HG03469 (cell line): ENCODE results near the gene ZRANB3.

Source experiments
- ATAC-seq: cut with Tn5 transposase; IDR thresholded peaks from one replicate; pipeline ENCODE4 v1.9.1; 2021; ENCODE audit warnings: mild to moderate bottlenecking, moderate library complexity, moderate number of reproducible peaks; ENCODE audit not compliant: unreplicated experiment

ZRANB3 gene

DNA sequence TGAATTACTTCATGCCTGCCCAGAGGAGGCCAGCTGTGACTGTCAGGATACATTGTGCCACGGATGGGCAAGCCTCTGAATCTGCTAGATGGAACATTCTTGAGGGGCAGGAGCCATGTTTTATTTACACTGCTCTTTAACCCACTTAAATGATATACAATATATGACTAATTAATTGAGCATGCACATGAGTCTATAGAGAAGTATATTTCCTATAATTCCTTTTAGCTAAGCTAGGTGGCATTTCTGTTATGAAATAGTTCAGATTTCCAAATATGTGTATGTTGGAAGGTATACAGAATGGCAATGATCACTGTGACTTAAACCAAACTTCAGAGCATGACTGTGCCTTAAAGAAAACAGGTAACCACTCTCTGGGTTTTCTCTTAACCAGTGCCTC, 347.2 kb downstream of the ZRANB3 start:
- ATAC-seq = no peak

DNA sequence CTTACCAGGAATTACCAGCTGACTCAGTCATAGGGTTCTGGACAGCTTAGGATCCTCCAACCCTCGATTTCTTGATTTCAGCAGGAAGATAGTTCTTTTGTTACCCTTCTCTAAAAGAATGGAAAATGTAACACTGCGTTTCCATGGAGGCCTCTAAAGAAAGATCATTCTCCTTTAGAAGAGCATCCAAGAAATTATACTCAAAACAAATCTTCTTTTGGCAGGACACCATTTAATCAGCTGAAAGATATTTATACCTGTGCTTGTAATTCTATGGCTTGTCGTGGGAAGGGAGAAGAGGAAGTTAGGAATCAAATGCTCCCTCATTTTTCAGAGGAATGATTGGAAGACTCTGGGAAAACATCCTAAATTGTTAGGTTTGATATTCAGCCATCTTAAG, 348.4 kb downstream of the ZRANB3 start:
- no peak for ATAC-seq

DNA sequence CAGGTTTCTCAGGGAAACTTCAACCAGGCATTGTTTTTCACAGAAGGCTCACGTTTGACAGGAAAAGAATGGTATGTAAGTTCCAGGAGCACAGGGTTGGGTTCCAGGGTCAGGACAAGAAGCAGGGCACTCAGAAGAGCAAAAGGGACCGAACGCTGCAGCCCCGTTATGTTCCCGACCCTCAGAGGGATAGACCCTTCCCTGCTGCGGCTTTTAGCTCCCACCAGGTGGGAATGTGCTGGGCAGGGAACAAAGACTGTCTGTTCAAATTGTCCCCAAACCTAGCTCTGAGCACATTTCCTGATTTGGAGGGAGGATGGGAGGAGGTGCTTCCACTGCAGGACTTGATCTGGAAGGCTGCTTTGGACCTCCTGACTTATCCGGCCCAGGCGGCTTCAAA, 348.8 kb downstream of the ZRANB3 start:
- ATAC-seq = no peak

DNA sequence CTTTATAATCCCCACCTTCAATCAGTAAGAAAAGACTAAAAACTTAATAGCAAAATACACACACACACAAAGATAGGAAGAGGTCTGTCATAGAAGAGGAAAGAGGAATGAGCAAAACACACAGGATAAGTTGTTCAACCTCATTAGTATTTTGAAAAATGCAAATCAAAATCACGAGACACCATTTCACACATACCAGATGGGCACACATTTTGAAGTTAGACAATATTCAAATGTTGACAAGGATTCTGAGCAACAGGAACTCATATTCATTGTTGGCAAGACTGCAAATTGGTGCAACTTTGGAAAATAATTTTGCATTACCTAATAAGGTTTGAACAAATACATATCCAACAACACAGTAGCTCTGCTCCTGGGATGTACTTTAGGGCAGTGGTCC, 351.3 kb downstream of the ZRANB3 start:
- ATAC-seq = no peak

DNA sequence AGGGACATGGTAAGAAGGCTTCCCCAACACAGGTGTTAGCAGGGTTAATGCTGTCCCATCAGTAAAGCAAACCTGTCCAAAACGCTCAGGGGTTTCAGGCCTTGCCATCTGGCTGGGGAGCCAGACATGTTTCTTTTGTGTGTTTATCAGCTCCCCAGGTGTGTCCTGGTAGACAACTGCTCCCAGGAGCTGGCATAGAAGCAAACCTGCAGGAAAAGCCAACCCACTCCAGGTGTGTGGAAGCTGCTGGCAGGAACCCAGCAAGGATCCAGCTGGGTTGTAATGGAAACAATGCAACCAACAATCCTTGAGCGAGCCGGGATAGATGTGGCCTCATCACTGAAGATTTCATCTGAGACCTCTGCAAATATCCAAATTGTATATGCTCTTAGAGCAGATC, 355.8 kb downstream of the ZRANB3 start:
- no peak for ATAC-seq

DNA sequence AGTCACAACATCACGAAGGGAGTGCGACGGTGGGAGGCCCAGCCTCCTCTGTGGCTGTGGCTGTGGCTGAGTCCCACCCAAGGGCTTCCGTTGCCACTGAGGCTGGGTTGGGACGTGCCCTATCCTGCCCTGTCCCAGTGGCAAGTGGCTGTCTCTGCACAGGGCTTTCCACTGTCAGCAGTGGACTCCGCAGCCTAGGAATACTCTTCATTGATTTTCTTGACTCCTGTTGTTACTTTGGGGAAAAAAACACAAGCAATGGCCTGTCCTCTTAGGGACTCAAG, 356.3 kb downstream of the ZRANB3 start:
- no peak for ATAC-seq

DNA sequence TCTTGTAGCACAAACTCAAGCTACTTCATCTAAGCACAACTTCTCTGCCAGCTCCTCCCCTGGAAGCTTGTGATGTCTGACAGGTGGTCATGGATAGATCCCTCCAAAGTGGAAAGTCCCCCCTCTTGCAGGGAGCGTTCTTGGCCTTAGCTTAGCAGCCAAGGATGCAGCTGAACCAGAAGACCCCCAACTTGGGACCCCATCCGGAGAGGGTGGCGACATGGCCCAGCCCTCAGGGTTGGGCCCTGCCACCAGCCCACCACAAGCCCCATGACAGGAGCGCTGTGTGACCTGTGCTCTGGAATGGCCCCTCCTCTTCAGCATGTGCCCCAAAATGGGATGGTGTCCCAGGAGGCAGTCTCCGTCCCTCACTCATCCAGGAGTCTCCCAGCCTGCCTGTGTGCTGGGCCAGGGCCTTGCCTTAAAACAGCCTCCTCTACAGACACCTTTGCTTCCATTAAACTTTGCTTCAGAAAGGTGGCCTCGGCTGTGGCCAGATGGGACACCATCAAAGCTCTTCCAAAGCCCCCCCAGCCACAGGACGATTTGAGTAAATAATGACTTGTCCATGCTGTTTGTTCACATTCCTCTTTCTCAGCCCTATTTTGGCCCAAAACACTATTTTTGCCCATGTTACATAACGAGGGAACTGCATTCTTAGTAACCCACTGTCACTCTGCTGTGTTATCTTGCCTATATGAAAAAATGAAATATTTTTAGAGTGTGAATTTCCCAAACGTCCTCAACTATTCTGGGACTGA, 356.8 kb downstream of the ZRANB3 start:
- ATAC-seq = no peak

DNA sequence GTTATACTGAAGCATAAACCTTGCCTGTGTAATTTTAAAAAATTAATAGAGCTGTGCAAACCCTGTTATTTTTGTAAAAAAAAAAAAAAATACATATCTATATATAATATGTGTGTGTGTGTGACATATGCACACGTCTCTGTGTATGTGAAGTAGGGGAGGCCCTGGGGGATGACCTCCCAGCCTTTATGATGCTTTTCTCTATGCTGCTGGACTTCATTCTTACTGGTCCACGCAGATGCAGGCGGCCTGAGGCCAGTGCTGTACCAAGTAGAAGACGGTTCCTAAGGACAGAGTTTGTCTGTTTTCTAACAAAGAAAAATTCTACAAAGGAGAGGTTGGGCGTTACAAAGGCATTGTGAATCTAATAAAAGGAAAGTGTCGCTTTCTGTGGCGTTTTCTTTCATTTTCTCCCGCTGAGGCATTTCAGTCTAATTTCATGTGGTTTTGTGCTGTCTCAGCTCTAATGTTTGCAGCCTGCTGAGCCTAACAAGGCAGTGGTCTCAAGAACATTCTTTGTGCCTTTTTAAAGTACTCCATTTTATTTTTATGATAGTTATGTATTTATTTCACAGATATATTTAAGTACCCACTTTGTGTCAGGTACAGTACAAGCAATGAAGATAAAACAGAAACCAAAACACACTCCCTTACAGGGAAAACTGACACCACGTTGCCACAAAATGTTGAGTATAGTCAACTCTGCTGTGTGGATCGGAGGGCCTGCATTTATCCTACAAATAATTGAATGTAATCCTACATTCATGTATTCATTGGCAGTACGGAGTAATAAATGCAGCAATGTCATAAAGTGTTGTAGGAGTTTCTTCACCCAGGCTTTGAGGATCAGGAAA, 360.9 kb downstream of the ZRANB3 start:
- no peak for ATAC-seq

DNA sequence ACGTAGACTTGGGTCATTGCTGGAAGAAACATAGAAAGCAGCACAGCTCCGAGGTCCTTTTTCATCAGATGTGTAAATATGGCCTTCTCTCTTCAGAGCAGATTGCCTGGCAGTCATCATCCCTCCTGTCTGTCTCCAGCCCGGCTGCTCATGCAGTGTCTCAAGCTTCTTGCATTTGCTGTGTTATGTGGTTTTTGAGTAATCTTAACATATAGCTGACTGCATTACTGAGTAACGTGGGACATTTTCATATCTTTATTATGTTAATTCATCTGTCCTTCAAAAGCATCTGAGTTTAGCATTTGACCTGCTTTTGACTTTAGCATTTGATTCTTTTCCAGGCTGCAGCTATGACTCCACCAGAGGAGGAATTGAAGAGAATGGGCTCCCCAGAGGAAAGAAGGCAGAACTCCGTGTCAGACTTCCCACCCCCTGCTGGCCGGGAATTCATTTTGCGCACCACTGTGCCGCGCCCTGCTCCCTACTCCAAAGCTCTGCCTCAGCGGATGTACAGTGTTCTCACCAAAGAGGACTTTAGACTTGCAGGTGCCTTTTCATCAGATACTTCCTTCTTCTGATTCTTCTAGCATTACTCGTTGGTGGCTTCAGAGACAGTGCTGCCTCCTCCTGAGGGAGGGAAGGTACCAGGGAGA, 362.7 kb downstream of the ZRANB3 start:
- no peak for ATAC-seq

DNA sequence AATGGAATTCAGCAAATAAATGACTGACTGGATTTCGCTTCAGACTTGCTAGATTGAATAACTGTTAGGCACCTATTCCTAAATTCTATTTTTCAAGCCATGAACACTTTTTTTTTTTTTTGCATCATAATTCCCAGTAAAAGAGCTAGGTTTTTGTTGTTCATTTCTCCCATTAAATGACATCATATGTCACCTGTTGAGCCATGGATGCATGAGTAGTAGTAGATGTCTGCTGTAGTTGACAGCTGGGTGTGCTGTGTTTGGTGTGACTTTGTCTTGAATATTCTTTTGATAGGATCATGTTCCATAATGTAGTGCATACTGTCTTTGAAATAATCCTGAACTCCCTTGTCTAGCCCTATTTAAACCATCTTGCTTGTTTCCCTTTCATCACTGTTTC, 363.7 kb downstream of the ZRANB3 start:
- ATAC-seq = no peak

DNA sequence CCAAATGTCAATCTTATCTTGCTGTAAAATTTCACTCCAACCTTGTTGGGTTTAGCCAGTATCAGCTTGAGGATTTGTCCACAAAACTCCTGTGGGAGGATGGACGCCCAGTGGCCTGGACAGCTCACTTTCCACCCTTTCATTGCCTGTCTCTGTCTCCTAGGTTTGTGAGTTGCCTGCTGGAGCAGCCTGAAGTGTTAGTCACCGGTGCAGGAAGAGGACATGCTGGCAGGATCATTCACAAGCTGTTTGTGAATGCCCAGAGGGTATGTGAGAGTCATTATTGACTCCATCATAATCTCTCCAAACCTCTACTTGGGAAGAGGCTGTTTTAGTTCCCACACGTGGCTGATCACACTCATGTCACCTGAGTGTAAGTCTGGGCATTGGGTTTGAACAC, 366.6 kb downstream of the ZRANB3 start:
- no peak for ATAC-seq

DNA sequence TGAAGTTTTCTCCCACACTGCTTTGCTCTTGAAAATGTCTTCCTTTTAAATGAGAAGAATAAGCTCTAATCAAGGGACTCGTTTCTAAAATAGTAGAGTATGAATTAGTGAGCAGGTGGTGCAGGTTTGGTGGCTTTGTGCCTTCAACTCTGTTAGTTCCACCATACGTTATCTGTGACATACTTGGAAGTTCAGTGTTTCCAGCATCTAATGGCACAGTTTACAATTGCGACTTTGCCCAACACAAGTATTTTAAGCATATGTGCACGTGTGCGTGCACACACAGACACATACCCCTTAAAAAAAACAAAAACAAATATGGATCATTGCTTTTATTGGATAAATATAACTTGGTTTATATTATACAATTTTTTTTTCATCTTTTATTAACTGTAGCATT, 367.1 kb downstream of the ZRANB3 start:
- no peak for ATAC-seq

DNA sequence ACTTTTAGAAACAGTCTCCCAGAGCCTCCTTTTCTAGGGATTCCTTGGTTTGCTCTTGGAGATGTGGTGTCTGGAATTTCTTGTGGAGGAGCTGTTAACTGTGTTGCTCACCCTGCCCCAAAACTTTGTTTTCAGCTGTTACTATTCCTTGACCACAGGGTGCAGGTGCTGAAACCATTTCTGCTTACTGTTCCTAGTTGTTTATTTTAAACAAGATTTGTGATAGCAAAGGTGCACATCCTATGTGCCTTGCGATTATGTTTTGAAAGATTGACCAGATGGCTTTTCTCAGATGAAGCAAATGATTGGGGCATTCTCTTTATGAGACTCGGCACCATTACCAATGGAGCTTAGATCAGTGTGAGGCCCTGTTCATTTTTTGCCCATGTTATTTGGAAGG, 367.7 kb downstream of the ZRANB3 start:
- no peak for ATAC-seq

DNA sequence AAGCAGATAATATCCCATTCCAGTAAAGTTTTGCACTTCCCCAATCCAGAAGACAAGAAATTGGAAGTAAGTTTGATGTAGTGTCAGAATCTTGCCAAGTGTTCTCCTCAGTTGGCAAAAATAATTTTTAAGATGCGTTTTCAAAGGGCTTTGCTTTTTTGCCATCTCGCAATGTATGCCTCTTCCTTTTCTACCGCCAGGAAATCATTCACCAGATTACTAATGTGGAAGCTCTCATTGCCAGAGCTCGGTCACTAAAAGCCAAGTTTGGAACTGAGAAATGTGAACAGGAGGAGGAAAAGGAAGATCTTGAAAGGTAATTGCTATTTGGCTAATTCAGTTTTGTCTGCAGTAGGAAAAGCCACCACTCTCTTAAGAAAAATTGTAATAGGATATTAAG, 368.2 kb downstream of the ZRANB3 start:
- ATAC-seq = no peak

DNA sequence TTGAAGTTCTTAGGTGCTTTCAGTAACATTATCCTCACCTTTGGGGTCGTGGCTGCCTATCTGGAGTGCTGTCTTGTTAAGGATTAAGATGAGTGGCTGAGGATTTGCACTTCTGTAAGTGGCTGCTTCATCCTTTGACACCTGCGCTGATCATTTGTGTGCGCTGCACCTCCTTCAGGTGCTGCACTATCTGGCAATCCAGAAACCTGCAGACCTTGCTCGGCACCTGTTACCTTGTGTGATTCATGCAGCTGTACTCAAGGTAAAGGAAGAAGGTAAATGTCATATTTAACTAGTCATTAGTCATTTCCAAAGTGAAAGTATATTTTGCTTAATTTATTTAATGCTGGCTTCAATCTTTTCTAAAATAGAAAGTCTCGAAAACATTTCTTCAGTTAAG, 368.6 kb downstream of the ZRANB3 start:
- no peak for ATAC-seq

DNA sequence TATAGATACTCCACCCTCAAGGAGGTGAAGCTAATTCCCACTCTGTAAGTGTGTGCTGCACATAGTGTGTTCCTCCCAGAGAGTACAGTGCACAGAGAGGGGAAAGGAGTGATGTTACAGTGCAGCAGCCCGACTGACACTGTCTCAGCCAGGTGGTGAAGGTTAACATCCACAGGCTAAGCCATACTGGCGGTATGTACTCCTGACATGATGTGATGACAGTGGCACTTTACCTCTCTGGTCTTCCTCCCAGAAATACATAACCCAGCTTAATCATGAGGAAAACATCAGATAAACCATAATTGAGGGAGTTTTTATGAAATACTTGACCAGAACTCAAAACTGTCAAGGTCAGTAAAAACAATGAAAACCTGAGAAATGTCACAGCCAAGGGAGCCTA, 371.8 kb downstream of the ZRANB3 start:
- no peak for ATAC-seq

DNA sequence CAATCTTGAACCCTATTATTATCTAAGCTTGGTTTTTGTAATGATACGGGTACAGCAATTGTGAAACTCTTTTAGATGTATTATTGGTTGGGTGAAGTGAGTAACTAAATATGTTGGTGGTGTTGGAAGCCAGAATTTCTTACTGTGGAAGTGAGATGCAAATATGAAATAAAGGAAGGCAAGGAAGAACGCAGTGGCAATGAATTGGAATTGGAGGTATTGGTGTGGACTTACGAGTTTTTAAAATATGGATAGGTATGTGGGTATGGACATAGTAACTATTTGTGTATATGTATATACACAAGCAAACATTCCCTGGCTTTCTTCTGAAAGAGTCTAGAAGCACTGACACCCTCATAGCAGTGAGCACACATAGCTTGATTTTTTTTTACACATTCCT, 373.2 kb downstream of the ZRANB3 start:
- ATAC-seq = no peak

DNA sequence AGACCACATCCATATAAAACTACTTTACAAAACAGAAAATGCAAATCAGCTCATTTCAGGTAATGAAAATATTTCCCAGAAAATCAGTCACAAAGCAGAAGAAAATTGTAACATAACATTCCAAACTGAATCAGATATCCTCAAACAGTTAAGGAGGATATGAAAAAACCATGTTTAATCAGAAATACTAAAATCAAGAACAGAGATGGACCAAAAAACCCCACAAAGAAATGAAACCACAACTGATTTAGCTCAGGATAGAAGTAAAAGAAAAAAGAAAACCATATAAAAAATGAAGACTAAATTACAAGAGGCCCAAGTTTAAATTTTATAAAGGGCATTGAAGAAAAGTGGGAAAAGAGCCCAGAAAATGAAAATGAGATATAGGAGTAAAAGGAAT, 376.1 kb downstream of the ZRANB3 start:
- no peak for ATAC-seq

DNA sequence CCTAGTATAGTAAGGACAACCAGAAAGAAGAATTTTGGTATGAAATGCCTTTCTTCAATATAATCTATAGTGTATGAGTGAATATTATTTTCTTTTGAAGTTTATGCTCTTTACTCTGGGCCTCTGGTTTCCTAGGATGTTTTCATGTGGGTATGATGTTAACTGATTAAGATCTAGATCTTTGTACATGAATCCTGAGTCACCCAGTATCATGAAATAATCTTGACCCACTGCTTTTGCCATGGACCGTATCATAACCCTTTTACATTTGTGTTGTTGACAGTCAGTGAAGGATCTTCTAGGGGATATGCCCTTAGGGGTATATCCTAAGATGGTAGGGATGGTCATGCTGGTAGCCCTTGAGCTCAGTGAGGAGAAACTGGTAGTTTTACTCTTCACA, 378.7 kb downstream of the ZRANB3 start:
- ATAC-seq = no peak

DNA sequence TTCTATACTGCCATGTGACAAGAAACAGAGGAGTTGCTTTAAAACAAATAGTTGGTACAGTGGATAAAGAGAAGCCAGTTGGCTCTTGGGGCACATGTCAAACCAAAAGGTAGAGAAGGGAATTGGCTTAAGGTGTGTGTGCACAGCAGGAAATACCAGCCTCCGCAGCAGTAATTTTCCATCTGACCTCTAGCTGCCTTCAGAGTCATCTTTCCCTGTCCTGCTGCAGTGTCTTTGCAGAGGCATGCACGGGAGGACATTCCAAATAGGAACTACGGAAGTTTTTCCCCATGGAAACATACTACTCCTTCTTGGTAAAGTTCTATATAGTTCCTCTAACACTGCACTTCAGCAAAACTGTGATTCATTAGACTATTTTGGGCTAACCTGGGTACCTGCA, 379.4 kb downstream of the ZRANB3 start:
- no peak for ATAC-seq

DNA sequence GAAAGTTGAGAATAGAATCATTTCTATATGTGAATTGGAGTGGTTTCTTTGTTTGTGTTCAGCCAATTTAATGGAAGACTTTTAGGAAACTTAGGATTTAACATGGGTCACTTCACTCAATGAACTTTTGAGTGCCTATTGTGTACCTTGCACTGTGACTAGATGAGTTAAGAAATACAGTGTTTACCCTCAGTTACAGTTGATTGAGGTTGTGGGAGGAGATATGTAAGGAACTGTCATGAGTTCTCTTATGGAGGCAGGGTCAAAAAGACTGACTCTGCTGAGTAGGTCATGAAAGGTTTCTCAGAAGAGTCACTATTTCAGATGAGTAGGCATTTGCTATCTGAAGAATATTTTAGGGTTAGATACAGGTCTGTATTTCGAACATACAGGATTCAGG, 380.3 kb downstream of the ZRANB3 start:
- ATAC-seq = no peak

DNA sequence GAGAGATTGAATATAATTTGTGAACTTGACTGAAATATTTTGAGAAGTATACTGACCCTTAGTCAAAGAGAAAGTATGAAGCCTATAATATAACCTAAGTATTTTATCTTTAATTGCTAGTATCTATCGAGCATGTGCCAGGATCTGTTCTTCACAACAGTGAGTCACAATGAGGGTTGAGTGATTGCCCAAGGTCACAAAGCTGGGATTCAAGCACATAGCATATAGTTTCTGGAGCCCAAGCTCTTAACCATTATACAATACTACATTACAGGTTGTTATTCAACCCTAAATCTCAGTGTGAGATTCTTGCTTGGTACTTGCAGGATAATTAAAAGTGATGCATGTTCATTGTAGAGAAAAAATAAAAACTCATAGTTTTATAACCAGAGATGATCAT, 381.8 kb downstream of the ZRANB3 start:
- no peak for ATAC-seq
